Neural cell (in vitro differentiated cells): ENCODE measurements around the gene TMEM61. TPM values are rescaled to one million over a fixed set of nuclear protein-coding genes. Genes with fewer than 3 reads are reported as not detected.

Experiments used
- H2AFZ ChIP-seq: fragments of 200-600, 300-800 bp; sonication (generic), shearing (Covaris generic); 2 replicates; pipeline ENCODE4 v1.6.0; 2014; ENCODE audit warnings: low read depth, mild to moderate bottlenecking, antibody characterized with exemption, low read length, moderate library complexity
- H3F3A ChIP-seq: fragments of 200-600 bp; shearing (Covaris generic); 2 replicates; pipeline ENCODE4 v1.6.1; 2016; ENCODE audit warnings: mild to moderate bottlenecking, moderate library complexity, mixed read lengths, antibody characterized with exemption, low read length; ENCODE audit not compliant: insufficient read depth, poor library complexity, severe bottlenecking
- H3K27ac ChIP-seq: fragments of 200-600, 300-800 bp; sonication (generic), shearing (Covaris generic); 2 replicates; pipeline ENCODE4 v1.5.1; 2014; ENCODE audit warnings: mild to moderate bottlenecking, low read length, moderate library complexity
- H3K27me3 ChIP-seq: fragments of 300-800, 200-600 bp; sonication (generic), shearing (Covaris generic); 2 replicates; pipeline ENCODE4 v1.6.0; 2014; ENCODE audit warnings: mild to moderate bottlenecking, low read depth, low read length, moderate library complexity; ENCODE audit not compliant: insufficient read depth
- H3K36me3 ChIP-seq: fragments of 300-800, 200-600 bp; sonication (generic), shearing (Covaris generic); 2 replicates; pipeline ENCODE4 v1.5.1; 2014; ENCODE audit warnings: mild to moderate bottlenecking, antibody characterized with exemption, low read length, moderate library complexity; ENCODE audit not compliant: insufficient read depth
- H3K4me2 ChIP-seq: fragments of 300-800, 200-600 bp; sonication (generic), shearing (Covaris generic); 2 replicates; pipeline ENCODE4 v1.6.0; 2014; ENCODE audit warnings: mild to moderate bottlenecking, low read length
- H3K4me3 ChIP-seq: fragments of 300-800, 200-600 bp; sonication (generic), shearing (Covaris generic); 2 replicates; pipeline ENCODE4 v1.5.1; 2014; ENCODE audit warnings: mild to moderate bottlenecking, low read length, moderate library complexity
- H3K79me2 ChIP-seq: fragments of 200-600 bp; shearing (Covaris generic); replicated peaks from 2 replicates; pipeline ENCODE4 v1.6.0; 2014; ENCODE audit warnings: mild to moderate bottlenecking, low read length, moderate library complexity; ENCODE audit not compliant: insufficient read depth
- H3K9ac ChIP-seq: fragments of 300-800, 200-600 bp; sonication (generic), shearing (Covaris generic); 2 replicates; pipeline ENCODE4 v1.6.1; 2016; ENCODE audit warnings: mild to moderate bottlenecking, low read length, mixed read lengths
- H3K9me2 ChIP-seq: fragments of 200-600 bp; shearing (Covaris generic); 2 replicates; pipeline ENCODE4 v1.6.1; 2016; ENCODE audit warnings: mild to moderate bottlenecking, low read length, mixed read lengths; ENCODE audit not compliant: insufficient read depth
- H3K9me3 ChIP-seq: fragments of 200-600, 300-800 bp; sonication (generic), shearing (Covaris generic); 2 replicates; pipeline ENCODE4 v1.6.1; 2016; ENCODE audit warnings: mild to moderate bottlenecking, mixed run types, low read length, moderate library complexity, mixed read lengths
- H4K20me1 ChIP-seq: fragments of 200-600 bp; shearing (Covaris generic); 2 replicates; pipeline ENCODE4 v1.6.1; 2016; ENCODE audit warnings: mild to moderate bottlenecking, mixed run types; ENCODE audit not compliant: insufficient read depth
- CTCF ChIP-seq: fragments of 450-650 bp; IDR thresholded peaks from 2 replicates; pipeline ENCODE4 v1.5.1; 2014; ENCODE audit warnings: antibody characterized with exemption, mild to moderate bottlenecking, moderate library complexity; ENCODE audit not compliant: poor library complexity, severe bottlenecking
- EP300 ChIP-seq: fragments of 450-650 bp; conservative IDR thresholded peaks from 2 replicates; pipeline ENCODE4 v1.6.1; 2014; ENCODE audit warnings: antibody characterized with exemption, mild to moderate bottlenecking, moderate library complexity; ENCODE audit not compliant: poor library complexity, severe bottlenecking
- EZH2 ChIP-seq: fragments of 200-600, 300-800 bp; shearing (Covaris generic), sonication (generic); IDR thresholded peaks from 2 replicates; pipeline ENCODE4 v1.6.1; 2014; ENCODE audit warnings: antibody characterized with exemption, low read length, borderline replicate concordance, mild to moderate bottlenecking; ENCODE audit not compliant: insufficient read depth, poor library complexity, severe bottlenecking
- MXI1 ChIP-seq: fragments of 450-650 bp; conservative IDR thresholded peaks from 2 replicates; pipeline ENCODE4 v1.6.1; 2014; ENCODE audit warnings: antibody characterized with exemption, mild to moderate bottlenecking; ENCODE audit not compliant: poor library complexity, severe bottlenecking
- POLR2AphosphoS5 ChIP-seq: IDR thresholded peaks from 2 replicates; pipeline ENCODE4 v1.6.1; 2012
- RAD21 ChIP-seq: fragments of 450-650 bp; conservative IDR thresholded peaks from 2 replicates; pipeline ENCODE4 v1.6.1; 2014; ENCODE audit warnings: antibody characterized with exemption, mild to moderate bottlenecking, moderate library complexity
- REST ChIP-seq: IDR thresholded peaks from 2 replicates; pipeline ENCODE4 v1.6.1; 2012; ENCODE audit warnings: borderline replicate concordance
- SMC3 ChIP-seq: fragments of 450-650 bp; conservative IDR thresholded peaks from 2 replicates; pipeline ENCODE4 v1.6.1; 2014; ENCODE audit warnings: antibody characterized with exemption, mild to moderate bottlenecking, moderate library complexity; ENCODE audit not compliant: poor library complexity
- TAF1 ChIP-seq: IDR thresholded peaks from 2 replicates; pipeline ENCODE4 v1.6.1; 2012; ENCODE audit warnings: low read depth
- polyA plus RNA-seq: library from polyadenylated mRNA; depleted of rRNA; stranded (reverse); fragments of >200 nt; gene quantifications from 2 replicates; pipeline ENCODE4 v1.2.3, GENCODE V29; 2014

TMEM61 gene
- polyA plus RNA-seq, 1 donor from 2014 or later, result not detected

GRCh38 chr1:55034476-55035133, 54.2 kb downstream of the TMEM61 start:
- Histone ChIP-seq H3K27me3 (peaks cover 26% of the 10 kb centered on the region), H3K9me3 (no peaks in the 10 kb centered on the region), H3K4me3 (no peak overlapping the region), H3K27ac (no peak overlapping the region), H3K9me2 (no peaks in the 10 kb centered on the region), H3K36me3 (no peaks in the 10 kb centered on the region), H4K20me1 (no peaks in the 10 kb centered on the region), H2AFZ (no peak overlapping the region), H3K4me2 (no peak overlapping the region), H3K9ac (no peak overlapping the region), H3F3A (no peaks in the 10 kb centered on the region), H3K79me2 (no peaks in the 10 kb centered on the region)
- TF ChIP-seq MXI1 (no peak), CTCF (no peak), POLR2AphosphoS5 (no peak), REST (no peak), SMC3 (no peak), TAF1 (no peak), EP300 (no peak), EZH2 (no peak), RAD21 (no peak)

GRCh38 chr1:55035904-55036303, 55.5 kb downstream of the TMEM61 start:
- Histone ChIP-seq H3F3A (no peaks in the 10 kb centered on the region), H3K36me3 (no peaks in the 10 kb centered on the region), H2AFZ (no peak overlapping the region), H3K4me2 (no peak overlapping the region), H3K27ac (no peak overlapping the region), H3K79me2 (no peaks in the 10 kb centered on the region), H3K27me3 (peaks cover 39% of the 10 kb centered on the region), H3K4me3 (no peak overlapping the region), H4K20me1 (no peaks in the 10 kb centered on the region), H3K9ac (no peak overlapping the region), H3K9me3 (no peaks in the 10 kb centered on the region), H3K9me2 (no peaks in the 10 kb centered on the region)
- TF ChIP-seq TAF1 (no peak), EP300 (no peak), REST (no peak), EZH2 (no peak)
